HEK293 (cell line): Measurements from ENCODE around the gene PRKACG.

Experiments used
- CTCF ChIA-PET: fragments of 350-600 bp; formaldehyde crosslinking; extraction: SDS; loops from one replicate; lab custom pipeline; 2021; ENCODE audit warnings: antibody characterized with exemption; lab: Yijun Ruan, JAX
- POLR2A ChIA-PET: fragments of 300-600 bp; formaldehyde crosslinking; extraction: SDS; loops from one replicate; lab custom pipeline; 2020; ENCODE audit warnings: antibody characterized with exemption, inconsistent platforms; lab: Yijun Ruan, JAX
- H3K27ac ChIP-seq: fragments of 200-500 bp; sonication (Bioruptor generic); 2 replicates; pipeline ENCODE4 v1.5.1; 2014; ENCODE audit warnings: low read depth, low read length, control low read depth, inconsistent platforms; ENCODE audit errors: extremely low read depth
- H3K36me3 ChIP-seq, 2 experiments: fragments of 200-500 bp in 1 of 2; sonication (Bioruptor generic) in 1 of 2; 1 replicate in 1 of 2; 2 replicates in 1 of 2; pipeline ENCODE4 v1.5.1; 2014 to 2017; ENCODE audit warnings: inconsistent platforms in 2 of 2, low read length in 2 of 2; ENCODE audit not compliant: control insufficient read depth in 2 of 2, insufficient read depth in 1 of 2
- H3K4me1 ChIP-seq: fragments of 200-500 bp; sonication (Bioruptor generic); 2 replicates; pipeline ENCODE4 v1.5.1; 2014; ENCODE audit warnings: mild to moderate bottlenecking, low read length, inconsistent platforms; ENCODE audit not compliant: control insufficient read depth, insufficient read depth
- H3K4me3 ChIP-seq: 2 replicates; pipeline ENCODE4 v1.5.1; 2011; ENCODE audit warnings: low read depth, mild to moderate bottlenecking, control low read depth, low read length, moderate library complexity
- H3K9me3 ChIP-seq: fragments of 200-500 bp; sonication (Bioruptor generic); 2 replicates; pipeline ENCODE4 v1.5.1; 2014; ENCODE audit warnings: low read depth, low read length, inconsistent platforms; ENCODE audit not compliant: control insufficient read depth, insufficient read depth
- GLI4 ChIP-seq: fragments of 450-650 bp; formaldehyde crosslinking; IDR thresholded peaks from 2 replicates; pipeline ENCODE4 v1.5.1; 2016; ENCODE audit warnings: missing biosample characterization, missing genetic modification characterization
- IKZF3 ChIP-seq: fragments of 450-650 bp; IDR thresholded peaks from 2 replicates; pipeline ENCODE4 v1.5.0; 2018; ENCODE audit warnings: missing biosample characterization, mild to moderate bottlenecking, missing genetic modification characterization, moderate library complexity
- KLF16 ChIP-seq: fragments of 450-650 bp; formaldehyde crosslinking; IDR thresholded peaks from 2 replicates; pipeline ENCODE4 v1.5.1; 2017; ENCODE audit warnings: missing biosample characterization, missing genetic modification characterization
- OSR2 ChIP-seq: fragments of 450-650 bp; formaldehyde crosslinking; IDR thresholded peaks from 2 replicates; pipeline ENCODE4 v1.5.1; 2016; ENCODE audit warnings: missing biosample characterization, missing genetic modification characterization
- SALL2 ChIP-seq: fragments of 450-650 bp; formaldehyde crosslinking; IDR thresholded peaks from 2 replicates; pipeline ENCODE4 v1.5.0; 2017; ENCODE audit warnings: missing biosample characterization, mild to moderate bottlenecking, missing genetic modification characterization, borderline replicate concordance
- SETDB1 ChIP-seq: IDR thresholded peaks from one replicate; pipeline ENCODE4 v1.6.1; 2017; ENCODE audit warnings: mild to moderate bottlenecking, low read length, moderate library complexity, mixed read lengths; ENCODE audit not compliant: insufficient read length
- ZBTB1 ChIP-seq: fragments of 450-650 bp; formaldehyde crosslinking; IDR thresholded peaks from 2 replicates; pipeline ENCODE4 v1.5.1; 2016; ENCODE audit warnings: missing biosample characterization, missing genetic modification characterization
- ZNF112 ChIP-seq: fragments of 450-650 bp; formaldehyde crosslinking; IDR thresholded peaks from 2 replicates; pipeline ENCODE4 v1.5.0; 2017; ENCODE audit warnings: missing biosample characterization, missing genetic modification characterization
- ZNF138 ChIP-seq: fragments of 450-650 bp; formaldehyde crosslinking; IDR thresholded peaks from 2 replicates; pipeline ENCODE4 v1.5.1; 2016; ENCODE audit warnings: missing biosample characterization, missing genetic modification characterization, borderline replicate concordance
- ZNF146 ChIP-seq: fragments of 450-650 bp; formaldehyde crosslinking; IDR thresholded peaks from 2 replicates; pipeline ENCODE4 v1.5.1; 2016; ENCODE audit warnings: missing biosample characterization, missing genetic modification characterization
- ZNF266 ChIP-seq: fragments of 450-650 bp; formaldehyde crosslinking; IDR thresholded peaks from 2 replicates; pipeline ENCODE4 v1.5.1; 2016; ENCODE audit warnings: missing biosample characterization, missing genetic modification characterization, low read depth
- ZNF404 ChIP-seq: fragments of 450-650 bp; formaldehyde crosslinking; IDR thresholded peaks from 2 replicates; pipeline ENCODE4 v1.5.1; 2017; ENCODE audit warnings: missing biosample characterization, missing genetic modification characterization
- ZNF426 ChIP-seq: fragments of 450-650 bp; formaldehyde crosslinking; IDR thresholded peaks from 2 replicates; pipeline ENCODE4 v1.5.1; 2017; ENCODE audit warnings: missing biosample characterization, missing genetic modification characterization, mild to moderate bottlenecking, inconsistent platforms, moderate library complexity
- ZNF501 ChIP-seq: fragments of 450-650 bp; formaldehyde crosslinking; IDR thresholded peaks from 2 replicates; pipeline ENCODE4 v1.5.1; 2016; ENCODE audit warnings: missing biosample characterization, missing genetic modification characterization
- ZNF544 ChIP-seq: fragments of 450-650 bp; formaldehyde crosslinking; IDR thresholded peaks from 2 replicates; pipeline ENCODE4 v1.5.0; 2017; ENCODE audit warnings: missing biosample characterization, missing genetic modification characterization
- ZNF548 ChIP-seq: fragments of 450-650 bp; formaldehyde crosslinking; IDR thresholded peaks from 2 replicates; pipeline ENCODE4 v1.5.1; 2016; ENCODE audit warnings: missing biosample characterization, missing genetic modification characterization
- ZNF585B ChIP-seq: fragments of 450-650 bp; formaldehyde crosslinking; IDR thresholded peaks from 2 replicates; pipeline ENCODE4 v1.5.1; 2016; ENCODE audit warnings: missing biosample characterization, missing genetic modification characterization
- ZNF670 ChIP-seq: fragments of 450-650 bp; formaldehyde crosslinking; IDR thresholded peaks from 2 replicates; pipeline ENCODE4 v1.5.1; 2016; ENCODE audit warnings: missing biosample characterization, missing genetic modification characterization, low read depth
- ZNF776 ChIP-seq: fragments of 450-650 bp; formaldehyde crosslinking; IDR thresholded peaks from 2 replicates; pipeline ENCODE4 v1.5.0; 2017; ENCODE audit warnings: missing biosample characterization, missing genetic modification characterization, borderline replicate concordance
- TF ChIP-seq, protein P1 (sequence below): fragments of 450-650 bp; formaldehyde crosslinking; IDR thresholded peaks from 2 replicates; pipeline ENCODE4 v1.5.1; 2017; ENCODE audit warnings: missing biosample characterization, missing genetic modification characterization
- TF ChIP-seq, protein P2 (sequence below): fragments of 450-650 bp; formaldehyde crosslinking; IDR thresholded peaks from 2 replicates; pipeline ENCODE4 v1.5.1; 2017; ENCODE audit warnings: missing biosample characterization, missing genetic modification characterization
- TF ChIP-seq, protein P3 (sequence below): fragments of 450-650 bp; formaldehyde crosslinking; IDR thresholded peaks from 2 replicates; pipeline ENCODE4 v1.5.1; 2016; ENCODE audit warnings: missing biosample characterization, missing genetic modification characterization
- TF ChIP-seq, protein P4 (sequence below): fragments of 450-650 bp; formaldehyde crosslinking; IDR thresholded peaks from 2 replicates; pipeline ENCODE4 v1.5.1; 2017; ENCODE audit warnings: missing biosample characterization, missing genetic modification characterization
- TF ChIP-seq, protein P5 (sequence below): fragments of 450-650 bp; formaldehyde crosslinking; IDR thresholded peaks from 2 replicates; pipeline ENCODE4 v1.5.1; 2016; ENCODE audit warnings: missing biosample characterization, missing genetic modification characterization
- TF ChIP-seq, protein P6 (sequence below): fragments of 450-650 bp; formaldehyde crosslinking; IDR thresholded peaks from 2 replicates; pipeline ENCODE4 v1.5.1; 2016; ENCODE audit warnings: missing biosample characterization, missing genetic modification characterization

The PRKACG gene

DNA sequence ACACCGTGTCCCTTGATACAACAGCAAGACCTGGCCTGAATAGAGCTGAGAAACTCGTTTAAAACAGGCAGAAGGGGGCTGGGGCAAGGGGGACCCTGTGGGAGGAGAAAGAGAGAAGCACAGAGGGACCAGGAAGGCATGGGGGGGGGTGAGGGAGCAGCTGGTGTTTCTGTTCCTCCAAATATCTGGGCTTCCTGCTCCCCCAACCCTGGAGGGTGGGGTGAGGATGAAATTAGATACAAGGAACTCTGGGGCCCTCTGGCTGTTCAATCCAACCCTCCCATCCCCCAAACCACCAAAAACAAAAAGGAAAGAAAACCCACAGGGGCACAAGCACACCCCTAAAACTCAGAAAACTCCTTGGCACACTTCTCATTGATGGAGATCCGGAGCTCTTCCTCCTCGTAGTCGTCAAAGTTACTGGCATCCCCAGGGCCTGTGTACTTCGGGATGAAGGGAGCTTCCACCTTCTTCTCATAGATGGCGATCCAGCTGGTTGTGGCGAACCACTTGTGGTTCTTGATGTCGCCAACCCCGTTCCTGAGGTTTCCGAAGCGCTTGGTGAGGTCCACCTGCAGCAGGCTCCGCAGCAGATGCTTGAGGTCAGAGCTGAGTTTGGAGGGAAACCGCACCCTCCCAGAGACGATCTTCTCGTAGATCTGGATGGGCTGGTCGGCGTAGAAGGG is 1.1 kb downstream of the PRKACG start:
- TF ChIP-seq GLI4 (tag by site-specific recombination): no peak
- no peak for TF ChIP-seq ZNF501 (tag by site-specific recombination)
- no peak for TF ChIP-seq ZNF426
- TF ChIP-seq ZNF776 (tag by site-specific recombination): no peak
- TF ChIP-seq, protein P1, sequence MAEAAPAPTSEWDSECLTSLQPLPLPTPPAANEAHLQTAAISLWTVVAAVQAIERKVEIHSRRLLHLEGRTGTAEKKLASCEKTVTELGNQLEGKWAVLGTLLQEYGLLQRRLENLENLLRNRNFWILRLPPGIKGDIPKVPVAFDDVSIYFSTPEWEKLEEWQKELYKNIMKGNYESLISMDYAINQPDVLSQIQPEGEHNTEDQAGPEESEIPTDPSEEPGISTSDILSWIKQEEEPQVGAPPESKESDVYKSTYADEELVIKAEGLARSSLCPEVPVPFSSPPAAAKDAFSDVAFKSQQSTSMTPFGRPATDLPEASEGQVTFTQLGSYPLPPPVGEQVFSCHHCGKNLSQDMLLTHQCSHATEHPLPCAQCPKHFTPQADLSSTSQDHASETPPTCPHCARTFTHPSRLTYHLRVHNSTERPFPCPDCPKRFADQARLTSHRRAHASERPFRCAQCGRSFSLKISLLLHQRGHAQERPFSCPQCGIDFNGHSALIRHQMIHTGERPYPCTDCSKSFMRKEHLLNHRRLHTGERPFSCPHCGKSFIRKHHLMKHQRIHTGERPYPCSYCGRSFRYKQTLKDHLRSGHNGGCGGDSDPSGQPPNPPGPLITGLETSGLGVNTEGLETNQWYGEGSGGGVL: no peak
- TF ChIP-seq SALL2 (tag by site-specific recombination): no peak
- no peak for TF ChIP-seq ZNF670 (tag by site-specific recombination)
- TF ChIP-seq ZNF266 (tag by site-specific recombination): no peak
- no peak for TF ChIP-seq ZNF146 (tag by site-specific recombination)
- no peak for TF ChIP-seq SETDB1
- TF ChIP-seq, protein P2, sequence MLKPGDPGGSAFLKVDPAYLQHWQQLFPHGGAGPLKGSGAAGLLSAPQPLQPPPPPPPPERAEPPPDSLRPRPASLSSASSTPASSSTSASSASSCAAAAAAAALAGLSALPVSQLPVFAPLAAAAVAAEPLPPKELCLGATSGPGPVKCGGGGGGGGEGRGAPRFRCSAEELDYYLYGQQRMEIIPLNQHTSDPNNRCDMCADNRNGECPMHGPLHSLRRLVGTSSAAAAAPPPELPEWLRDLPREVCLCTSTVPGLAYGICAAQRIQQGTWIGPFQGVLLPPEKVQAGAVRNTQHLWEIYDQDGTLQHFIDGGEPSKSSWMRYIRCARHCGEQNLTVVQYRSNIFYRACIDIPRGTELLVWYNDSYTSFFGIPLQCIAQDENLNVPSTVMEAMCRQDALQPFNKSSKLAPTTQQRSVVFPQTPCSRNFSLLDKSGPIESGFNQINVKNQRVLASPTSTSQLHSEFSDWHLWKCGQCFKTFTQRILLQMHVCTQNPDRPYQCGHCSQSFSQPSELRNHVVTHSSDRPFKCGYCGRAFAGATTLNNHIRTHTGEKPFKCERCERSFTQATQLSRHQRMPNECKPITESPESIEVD (tag by site-specific recombination): no peak
- no peak for TF ChIP-seq ZNF138
- TF ChIP-seq KLF16 (tag by site-specific recombination): no peak
- TF ChIP-seq OSR2 (tag by site-specific recombination): no peak
- TF ChIP-seq ZBTB1 (tag by site-specific recombination): no peak
- Histone ChIP-seq H3K36me3 (no peaks in the 10 kb centered on the region), H3K27ac (no peak overlapping the region), H3K4me1 (no peaks in the 10 kb centered on the region), H3K9me3 (no peaks in the 10 kb centered on the region), H3K4me3 (no peak overlapping the region)
- POLR2A ChIA-PET: no interaction called here
- CTCF ChIA-PET: interaction anchor here (1.7 kb wide), 1 partner anchor 23 kb away, joined by 7 read pairs; the partner anchor contains the start of gene FXN

DNA sequence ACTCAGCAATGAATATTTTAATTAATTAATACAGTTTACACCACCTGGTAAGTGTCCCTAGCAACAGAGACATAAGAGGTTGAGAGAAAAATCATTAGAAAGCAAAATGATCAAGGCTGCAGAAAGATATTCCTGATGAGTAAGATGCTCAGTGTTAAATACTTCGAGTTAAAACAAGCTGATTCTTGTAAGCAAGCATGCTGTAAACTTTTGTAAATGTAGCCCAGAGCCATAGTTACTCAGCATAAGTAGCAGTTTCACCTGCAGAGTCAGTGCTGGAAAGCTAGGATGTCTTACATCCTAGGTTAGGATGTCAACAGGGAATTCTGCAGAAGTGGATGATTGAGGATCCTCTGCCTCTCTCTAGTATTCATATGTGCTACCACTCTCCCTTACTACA is 4.2 kb downstream of the PRKACG start:
- Histone ChIP-seq H3K4me3 (no peak overlapping the region), H3K9me3 (no peaks in the 10 kb centered on the region), H3K27ac (no peak overlapping the region), H3K4me1 (no peaks in the 10 kb centered on the region), H3K36me3 (no peaks in the 10 kb centered on the region)
- ChIA-PET POLR2A (no interaction called here), CTCF (interaction anchor here (0.8 to 2.1 kb wide), 3 partner anchors 14 to 426 kb away, joined by 3 to 13 read pairs (median 3); no protein-coding TSS in a partner anchor)
- TF ChIP-seq IKZF3: no peak
- TF ChIP-seq, protein P3, sequence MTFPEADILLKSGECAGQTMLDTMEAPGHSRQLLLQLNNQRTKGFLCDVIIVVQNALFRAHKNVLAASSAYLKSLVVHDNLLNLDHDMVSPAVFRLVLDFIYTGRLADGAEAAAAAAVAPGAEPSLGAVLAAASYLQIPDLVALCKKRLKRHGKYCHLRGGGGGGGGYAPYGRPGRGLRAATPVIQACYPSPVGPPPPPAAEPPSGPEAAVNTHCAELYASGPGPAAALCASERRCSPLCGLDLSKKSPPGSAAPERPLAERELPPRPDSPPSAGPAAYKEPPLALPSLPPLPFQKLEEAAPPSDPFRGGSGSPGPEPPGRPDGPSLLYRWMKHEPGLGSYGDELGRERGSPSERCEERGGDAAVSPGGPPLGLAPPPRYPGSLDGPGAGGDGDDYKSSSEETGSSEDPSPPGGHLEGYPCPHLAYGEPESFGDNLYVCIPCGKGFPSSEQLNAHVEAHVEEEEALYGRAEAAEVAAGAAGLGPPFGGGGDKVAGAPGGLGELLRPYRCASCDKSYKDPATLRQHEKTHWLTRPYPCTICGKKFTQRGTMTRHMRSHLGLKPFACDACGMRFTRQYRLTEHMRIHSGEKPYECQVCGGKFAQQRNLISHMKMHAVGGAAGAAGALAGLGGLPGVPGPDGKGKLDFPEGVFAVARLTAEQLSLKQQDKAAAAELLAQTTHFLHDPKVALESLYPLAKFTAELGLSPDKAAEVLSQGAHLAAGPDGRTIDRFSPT: no peak
- no peak for TF ChIP-seq ZNF404 (tag by site-specific recombination)
- TF ChIP-seq ZNF548: no peak
- TF ChIP-seq, protein P4, sequence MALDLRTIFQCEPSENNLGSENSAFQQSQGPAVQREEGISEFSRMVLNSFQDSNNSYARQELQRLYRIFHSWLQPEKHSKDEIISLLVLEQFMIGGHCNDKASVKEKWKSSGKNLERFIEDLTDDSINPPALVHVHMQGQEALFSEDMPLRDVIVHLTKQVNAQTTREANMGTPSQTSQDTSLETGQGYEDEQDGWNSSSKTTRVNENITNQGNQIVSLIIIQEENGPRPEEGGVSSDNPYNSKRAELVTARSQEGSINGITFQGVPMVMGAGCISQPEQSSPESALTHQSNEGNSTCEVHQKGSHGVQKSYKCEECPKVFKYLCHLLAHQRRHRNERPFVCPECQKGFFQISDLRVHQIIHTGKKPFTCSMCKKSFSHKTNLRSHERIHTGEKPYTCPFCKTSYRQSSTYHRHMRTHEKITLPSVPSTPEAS (tag by site-specific recombination): no peak
- TF ChIP-seq ZNF585B (tag by site-specific recombination): no peak
- TF ChIP-seq ZNF544 (tag by site-specific recombination): no peak
- TF ChIP-seq, protein P5, sequence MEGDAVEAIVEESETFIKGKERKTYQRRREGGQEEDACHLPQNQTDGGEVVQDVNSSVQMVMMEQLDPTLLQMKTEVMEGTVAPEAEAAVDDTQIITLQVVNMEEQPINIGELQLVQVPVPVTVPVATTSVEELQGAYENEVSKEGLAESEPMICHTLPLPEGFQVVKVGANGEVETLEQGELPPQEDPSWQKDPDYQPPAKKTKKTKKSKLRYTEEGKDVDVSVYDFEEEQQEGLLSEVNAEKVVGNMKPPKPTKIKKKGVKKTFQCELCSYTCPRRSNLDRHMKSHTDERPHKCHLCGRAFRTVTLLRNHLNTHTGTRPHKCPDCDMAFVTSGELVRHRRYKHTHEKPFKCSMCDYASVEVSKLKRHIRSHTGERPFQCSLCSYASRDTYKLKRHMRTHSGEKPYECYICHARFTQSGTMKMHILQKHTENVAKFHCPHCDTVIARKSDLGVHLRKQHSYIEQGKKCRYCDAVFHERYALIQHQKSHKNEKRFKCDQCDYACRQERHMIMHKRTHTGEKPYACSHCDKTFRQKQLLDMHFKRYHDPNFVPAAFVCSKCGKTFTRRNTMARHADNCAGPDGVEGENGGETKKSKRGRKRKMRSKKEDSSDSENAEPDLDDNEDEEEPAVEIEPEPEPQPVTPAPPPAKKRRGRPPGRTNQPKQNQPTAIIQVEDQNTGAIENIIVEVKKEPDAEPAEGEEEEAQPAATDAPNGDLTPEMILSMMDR (tag by site-specific recombination): no peak
- TF ChIP-seq, protein P6, sequence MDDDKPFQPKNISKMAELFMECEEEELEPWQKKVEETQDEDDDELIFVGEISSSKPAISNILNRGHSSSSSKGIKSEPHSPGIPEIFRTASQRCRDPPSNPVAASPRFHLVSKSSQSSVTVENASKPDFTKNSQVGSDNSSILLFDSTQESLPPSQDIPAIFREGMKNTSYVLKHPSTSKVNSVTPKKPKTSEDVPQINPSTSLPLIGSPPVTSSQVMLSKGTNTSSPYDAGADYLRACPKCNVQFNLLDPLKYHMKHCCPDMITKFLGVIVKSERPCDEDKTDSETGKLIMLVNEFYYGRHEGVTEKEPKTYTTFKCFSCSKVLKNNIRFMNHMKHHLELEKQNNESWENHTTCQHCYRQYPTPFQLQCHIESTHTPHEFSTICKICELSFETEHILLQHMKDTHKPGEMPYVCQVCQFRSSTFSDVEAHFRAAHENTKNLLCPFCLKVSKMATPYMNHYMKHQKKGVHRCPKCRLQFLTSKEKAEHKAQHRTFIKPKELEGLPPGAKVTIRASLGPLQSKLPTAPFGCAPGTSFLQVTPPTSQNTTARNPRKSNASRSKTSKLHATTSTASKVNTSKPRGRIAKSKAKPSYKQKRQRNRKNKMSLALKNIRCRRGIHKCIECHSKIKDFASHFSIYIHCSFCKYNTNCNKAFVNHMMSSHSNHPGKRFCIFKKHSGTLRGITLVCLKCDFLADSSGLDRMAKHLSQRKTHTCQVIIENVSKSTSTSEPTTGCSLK (tag by site-specific recombination): no peak
- TF ChIP-seq ZNF112 (tag by site-specific recombination): no peak
